GM12892 (cell line): Measurements from ENCODE around the gene VPS51.

Source experiments
- POLR2A ChIP-seq: IDR thresholded peaks from 2 replicates; pipeline ENCODE4 v1.6.1; 2011; ENCODE audit warnings: low read depth, low read length, control low read depth
- TAF1 ChIP-seq: IDR thresholded peaks from 2 replicates; pipeline ENCODE4 v1.6.1; 2011; ENCODE audit warnings: low read depth, mild to moderate bottlenecking, control low read depth, low read length, borderline replicate concordance

GRCh38 chr11:65133724-65134123 is 37.7 kb downstream of the VPS51 start:
- no peak for TF ChIP-seq POLR2A
- no peak for TF ChIP-seq TAF1
